ENCODE data around the gene GFRA4.

- TF ChIP-seq, protein P1, sequence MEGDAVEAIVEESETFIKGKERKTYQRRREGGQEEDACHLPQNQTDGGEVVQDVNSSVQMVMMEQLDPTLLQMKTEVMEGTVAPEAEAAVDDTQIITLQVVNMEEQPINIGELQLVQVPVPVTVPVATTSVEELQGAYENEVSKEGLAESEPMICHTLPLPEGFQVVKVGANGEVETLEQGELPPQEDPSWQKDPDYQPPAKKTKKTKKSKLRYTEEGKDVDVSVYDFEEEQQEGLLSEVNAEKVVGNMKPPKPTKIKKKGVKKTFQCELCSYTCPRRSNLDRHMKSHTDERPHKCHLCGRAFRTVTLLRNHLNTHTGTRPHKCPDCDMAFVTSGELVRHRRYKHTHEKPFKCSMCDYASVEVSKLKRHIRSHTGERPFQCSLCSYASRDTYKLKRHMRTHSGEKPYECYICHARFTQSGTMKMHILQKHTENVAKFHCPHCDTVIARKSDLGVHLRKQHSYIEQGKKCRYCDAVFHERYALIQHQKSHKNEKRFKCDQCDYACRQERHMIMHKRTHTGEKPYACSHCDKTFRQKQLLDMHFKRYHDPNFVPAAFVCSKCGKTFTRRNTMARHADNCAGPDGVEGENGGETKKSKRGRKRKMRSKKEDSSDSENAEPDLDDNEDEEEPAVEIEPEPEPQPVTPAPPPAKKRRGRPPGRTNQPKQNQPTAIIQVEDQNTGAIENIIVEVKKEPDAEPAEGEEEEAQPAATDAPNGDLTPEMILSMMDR (IDR thresholded peaks at IDR 0.05 in 4 of 5, conservative IDR thresholded peaks at IDR 0.05 in 1 of 5), result no peak
- TF ChIP-seq POLR2A (IDR thresholded peaks at IDR 0.05), result no peak
These were observed 30.7 kb downstream of the GFRA4 start for GRCh38 chr20:3632311-3633004.
